HepG2 (cell line): ENCODE results near the gene CTIF. TPM values are rescaled to one million over a fixed set of nuclear protein-coding genes. Genes with fewer than 3 reads are reported as not detected.
A peak's percentile ranks its signal among the peaks of the same experiment; 100 is the strongest.

ENCODE experiments used
- BRD4 ChIP-seq: sonication (generic); formaldehyde crosslinking; IDR thresholded peaks from 2 replicates; pipeline ENCODE4 v1.4.0; 2020; ENCODE audit warnings: missing genetic modification reagents
- DDIT3 ChIP-seq: sonication (generic); formaldehyde crosslinking; IDR thresholded peaks from 2 replicates; pipeline ENCODE4 v1.4.0; 2020; ENCODE audit warnings: mild to moderate bottlenecking, missing genetic modification reagents
- DZIP1 ChIP-seq: sonication (generic); formaldehyde crosslinking; IDR thresholded peaks from 2 replicates; pipeline ENCODE4 v1.5.0; 2020; ENCODE audit warnings: mild to moderate bottlenecking, missing genetic modification reagents
- E2F1 ChIP-seq: sonication (generic); formaldehyde crosslinking; IDR thresholded peaks from 2 replicates; pipeline ENCODE4 v1.5.0; 2020; ENCODE audit warnings: missing genetic modification reagents
- ELF3 ChIP-seq: IDR thresholded peaks from 2 replicates; pipeline ENCODE4 v1.6.1; 2016; ENCODE audit warnings: missing genetic modification reagents, missing compliant biosample characterization
- FOXA1 ChIP-seq, 2 experiments: fragments of 450-650 bp in 1 of 2; sonication (generic) in 1 of 2; formaldehyde crosslinking in 1 of 2; IDR thresholded peaks; 2 replicates each; pipeline versions ENCODE4 v1.4.0 to v1.6.1; 2016 to 2020; ENCODE audit warnings: missing genetic modification reagents in 1 of 2
- JDP2 ChIP-seq: sonication (generic); formaldehyde crosslinking; IDR thresholded peaks from 2 replicates; pipeline ENCODE4 v1.8.1; 2022; ENCODE audit warnings: missing genetic modification reagents, borderline replicate concordance
- MEIS1 ChIP-seq: sonication (generic); formaldehyde crosslinking; IDR thresholded peaks from 2 replicates; pipeline ENCODE4 v1.9.0; 2021; ENCODE audit warnings: mild to moderate bottlenecking, missing genetic modification reagents, moderate library complexity, borderline replicate concordance
- NAIF1 ChIP-seq: sonication (generic); formaldehyde crosslinking; IDR thresholded peaks from 2 replicates; pipeline ENCODE4 v1.5.0; 2020; ENCODE audit warnings: mild to moderate bottlenecking, missing genetic modification reagents, borderline replicate concordance
- RNF219 ChIP-seq: sonication (generic); formaldehyde crosslinking; IDR thresholded peaks from 2 replicates; pipeline ENCODE4 v1.5.0; 2020; ENCODE audit warnings: mild to moderate bottlenecking, missing genetic modification reagents
- SMYD3 ChIP-seq: sonication (generic); formaldehyde crosslinking; IDR thresholded peaks from 2 replicates; pipeline ENCODE4 v1.8.1; 2023; ENCODE audit warnings: mild to moderate bottlenecking, missing genetic modification reagents
- SP1 ChIP-seq, 2 experiments: fragments of 450-650 bp in 1 of 2; sonication (generic) in 1 of 2; formaldehyde crosslinking in 1 of 2; IDR thresholded peaks; 2 replicates each; pipeline versions ENCODE4 v1.4.0 to v1.6.1; 2016 to 2020; ENCODE audit warnings: missing genetic modification reagents in 1 of 2
- SP140L ChIP-seq: sonication (generic); formaldehyde crosslinking; IDR thresholded peaks from 2 replicates; pipeline ENCODE4 v1.4.0; 2020; ENCODE audit warnings: missing genetic modification reagents, borderline replicate concordance
- SRSF1 ChIP-seq: fragments of 200-400 bp; formaldehyde crosslinking; optimal IDR thresholded peaks from 2 replicates; pipeline ENCODE3; 2017; ENCODE audit warnings: mild to moderate bottlenecking, low read depth, low read length, moderate library complexity
- ZFYVE20 ChIP-seq: sonication (generic); formaldehyde crosslinking; IDR thresholded peaks from 2 replicates; pipeline ENCODE4 v1.8.0; 2023; ENCODE audit warnings: low read depth, mild to moderate bottlenecking, moderate library complexity, missing genetic modification reagents, borderline replicate concordance
- ZNF710 ChIP-seq: sonication (generic); formaldehyde crosslinking; IDR thresholded peaks from 2 replicates; pipeline ENCODE4 v1.5.0; 2020; ENCODE audit warnings: mild to moderate bottlenecking, missing genetic modification reagents, borderline replicate concordance
- ZNF777 ChIP-seq: sonication (generic); formaldehyde crosslinking; IDR thresholded peaks from 2 replicates; pipeline ENCODE4 v1.4.0; 2020; ENCODE audit warnings: missing genetic modification reagents
- polyA plus RNA-seq, 8 experiments: library from polyadenylated mRNA; depleted of rRNA in 3 of 8; stranded (reverse) in 7 of 8; unstranded in 1 of 8; fragments of >200 nt; fragmentation: Illumina TruSeq in 4 of 8; extraction: Trizol in 4 of 8; gene quantifications; 2 replicates each; pipeline versions ENCODE4 v1.2.1 to v1.2.3, GENCODE V29; 2011 to 2016; ENCODE audit warnings: low read depth in 4 of 8, missing spikeins in 1 of 8, mixed read lengths in 1 of 8; ENCODE audit not compliant: insufficient read depth in 1 of 8
- total RNA-seq, 5 experiments: library from RNA; depleted of rRNA; stranded (reverse); fragments of >200 nt; fragmentation: Illumina TruSeq; extraction: Trizol; gene quantifications; 2 replicates each; pipeline ENCODE4 v1.2.3, GENCODE V29; 2016; ENCODE audit warnings: low read depth in 1 of 5

The CTIF gene
- total and polyA plus RNA-seq, 2 of the 13 experiments (the other 11 are each of a cell fraction or from before 2014, with no cell fraction given) = 18.2 to 28.0 TPM

GRCh38 chr18:48575658-48576456, 37.0 kb downstream of the CTIF start (continued):
- peak; percentile 60; the same call in 1 of the 2 replicates for TF ChIP-seq SP140L
- 0 out of 2 replicates have a peak, but pooled peaks have one; percentile 47 for TF ChIP-seq RNF219
- TF ChIP-seq BRD4 = peak; percentile 77
- peak; percentile 62; the same call in 1 of the 2 replicates for TF ChIP-seq ZNF710 (CRISPR knock-in tag)
- TF ChIP-seq JDP2 (CRISPR knock-in tag) = no peak
- TF ChIP-seq ZFYVE20 (CRISPR knock-in tag) = no peak
- TF ChIP-seq SRSF1 = peak; percentile 77
- peak; percentile 82; the same call in 1 of the 2 replicates for TF ChIP-seq SMYD3
- 0 out of 2 replicates have a peak, but pooled peaks have one; percentile 60 for TF ChIP-seq DZIP1 (CRISPR knock-in tag)
- TF ChIP-seq ZNF777 = peak; percentile 68
- no peak for TF ChIP-seq FOXA1 (IDR thresholded peaks at IDR 0.05)
- TF ChIP-seq FOXA1 (CRISPR knock-in tag; IDR thresholded peaks at IDR 0.05) = peak; percentile 68
- TF ChIP-seq ELF3 (CRISPR knock-in tag) = no peak
- TF ChIP-seq DDIT3 (CRISPR knock-in tag) = no peak
- no peak for TF ChIP-seq MEIS1 (CRISPR knock-in tag)
- TF ChIP-seq E2F1 (CRISPR knock-in tag) = 0 out of 2 replicates have a peak, but pooled peaks have one; percentile 49
- TF ChIP-seq NAIF1 (CRISPR knock-in tag) = 0 out of 2 replicates have a peak, but pooled peaks have one; percentile 35
- TF ChIP-seq SP1 (IDR thresholded peaks at IDR 0.05) = no peak
- TF ChIP-seq SP1 (CRISPR knock-in tag; IDR thresholded peaks at IDR 0.05) = peak; percentile 25; the same call in 1 of the 2 replicates
